HepG2 (cell line): ENCODE results near the gene MIEF1. TPM values are rescaled to one million over a fixed set of nuclear protein-coding genes. Genes with fewer than 3 reads are reported as not detected.

ENCODE experiments used
- HDAC2 ChIP-seq: sonication (generic); formaldehyde crosslinking; IDR thresholded peaks from 2 replicates; pipeline ENCODE4 v1.4.0; 2020; ENCODE audit warnings: missing genetic modification reagents
- JDP2 ChIP-seq: sonication (generic); formaldehyde crosslinking; IDR thresholded peaks from 2 replicates; pipeline ENCODE4 v1.8.1; 2022; ENCODE audit warnings: missing genetic modification reagents, borderline replicate concordance
- JUN ChIP-seq: sonication (generic); formaldehyde crosslinking; IDR thresholded peaks from 2 replicates; pipeline ENCODE4 v1.4.0; 2020; ENCODE audit warnings: mild to moderate bottlenecking, missing genetic modification reagents
- KMT2B ChIP-seq: IDR thresholded peaks from 2 replicates; pipeline ENCODE4 v1.6.1; 2016; ENCODE audit warnings: missing genetic modification reagents, missing compliant biosample characterization
- LCORL ChIP-seq, 2 experiments: fragments of 450-650 bp in 1 of 2; sonication (generic) in 1 of 2; formaldehyde crosslinking in 1 of 2; IDR thresholded peaks; 2 replicates each; pipeline versions ENCODE4 v1.5.0 to v1.6.1; 2017 to 2020; ENCODE audit warnings: antibody characterized with exemption in 1 of 2, missing genetic modification reagents in 1 of 2
- MAZ ChIP-seq, 2 experiments: sonication (generic) in 1 of 2; formaldehyde crosslinking in 1 of 2; IDR thresholded peaks; 2 replicates each; pipeline versions ENCODE4 v1.5.0 to v1.6.1; 2012 to 2020; ENCODE audit warnings: low read depth in 2 of 2, mild to moderate bottlenecking in 2 of 2, borderline replicate concordance in 1 of 2, improper control_type of control experiment in 1 of 2, low read length in 1 of 2, missing genetic modification reagents in 1 of 2, moderate library complexity in 1 of 2
- POLR2A ChIP-seq, 2 experiments: IDR thresholded peaks; 2 replicates each; pipeline ENCODE4 v1.6.1; 2011; ENCODE audit warnings: low read depth in 2 of 2, low read length in 2 of 2, mild to moderate bottlenecking in 1 of 2, moderate library complexity in 1 of 2; ENCODE audit not compliant: insufficient read depth in 1 of 2
- POLR2G ChIP-seq: fragments of 200-400 bp; formaldehyde crosslinking; IDR thresholded peaks from 2 replicates; pipeline ENCODE4 v1.6.1; 2018; ENCODE audit warnings: mild to moderate bottlenecking, low read depth, low read length, moderate library complexity
- YEATS2 ChIP-seq: sonication (generic); formaldehyde crosslinking; IDR thresholded peaks from 2 replicates; pipeline ENCODE4 v1.4.0; 2020; ENCODE audit warnings: missing genetic modification reagents, borderline replicate concordance
- ZBTB7A ChIP-seq: sonication (generic); formaldehyde crosslinking; IDR thresholded peaks from 2 replicates; pipeline ENCODE4 v1.8.0; 2022; ENCODE audit warnings: mild to moderate bottlenecking, missing genetic modification reagents
- ZFY ChIP-seq: sonication (generic); formaldehyde crosslinking; IDR thresholded peaks from 2 replicates; pipeline ENCODE4 v1.4.0; 2020; ENCODE audit warnings: missing genetic modification reagents
- ZNF552 ChIP-seq: sonication (generic); formaldehyde crosslinking; IDR thresholded peaks from 2 replicates; pipeline ENCODE4 v1.9.0; 2022; ENCODE audit warnings: missing genetic modification reagents, mild to moderate bottlenecking, borderline replicate concordance
- ZNF607 ChIP-seq: sonication (generic); formaldehyde crosslinking; IDR thresholded peaks from 2 replicates; pipeline ENCODE4 v1.5.1; 2020; ENCODE audit warnings: missing genetic modification reagents, mild to moderate bottlenecking, borderline replicate concordance
- polyA plus RNA-seq, 8 experiments: library from polyadenylated mRNA; depleted of rRNA in 3 of 8; stranded (reverse) in 7 of 8; unstranded in 1 of 8; fragments of >200 nt; fragmentation: Illumina TruSeq in 4 of 8; extraction: Trizol in 4 of 8; gene quantifications; 2 replicates each; pipeline versions ENCODE4 v1.2.1 to v1.2.3, GENCODE V29; 2011 to 2016; ENCODE audit warnings: low read depth in 4 of 8, missing spikeins in 1 of 8, mixed read lengths in 1 of 8; ENCODE audit not compliant: insufficient read depth in 1 of 8
- total RNA-seq, 5 experiments: library from RNA; depleted of rRNA; stranded (reverse); fragments of >200 nt; fragmentation: Illumina TruSeq; extraction: Trizol; gene quantifications; 2 replicates each; pipeline ENCODE4 v1.2.3, GENCODE V29; 2016; ENCODE audit warnings: low read depth in 1 of 5

MIEF1 gene
- total and polyA plus RNA-seq, 2 of the 13 experiments (the other 11 are each of a cell fraction or from before 2014, with no cell fraction given), result 21.7 to 34.8 TPM

- TF ChIP-seq YEATS2 (CRISPR knock-in tag), result no peak; the same call in 1 of the 2 replicates
- TF ChIP-seq ZNF552 (CRISPR knock-in tag), result no peak
- TF ChIP-seq ZBTB7A (CRISPR knock-in tag), result peak; percentile 97
- TF ChIP-seq JDP2 (CRISPR knock-in tag), result no peak
- peak; percentile 51 for TF ChIP-seq POLR2G
- peak; percentile 56 to 92 for TF ChIP-seq POLR2A (IDR thresholded peaks at IDR 0.05; ENCODE audit: insufficient read depth in 1 of 2, low read depth in 2 of 2, low read length in 2 of 2)
- TF ChIP-seq JUN, result 0 out of 2 replicates have a peak, but pooled peaks have one; percentile 35
- 0 out of 2 replicates have a peak, but pooled peaks have one; percentile 52 for TF ChIP-seq ZNF607 (CRISPR knock-in tag)
- no peak for TF ChIP-seq LCORL (IDR thresholded peaks at IDR 0.05)
- peak; percentile 30; the same call in 1 of the 2 replicates for TF ChIP-seq LCORL (CRISPR knock-in tag; IDR thresholded peaks at IDR 0.05)
- 0 out of 2 replicates have a peak, but pooled peaks have one; percentile 2 for TF ChIP-seq MAZ (IDR thresholded peaks at IDR 0.05; ENCODE audit: borderline replicate concordance, low read depth, low read length)
- TF ChIP-seq MAZ (CRISPR knock-in tag; IDR thresholded peaks at IDR 0.05; ENCODE audit: low read depth), result no peak; the same call in none of the 2 replicates
- TF ChIP-seq HDAC2 (CRISPR knock-in tag), result 0 out of 2 replicates have a peak, but pooled peaks have one; percentile 21
- no peak for TF ChIP-seq KMT2B (CRISPR knock-in tag)
- peak; percentile 89 for TF ChIP-seq ZFY (CRISPR knock-in tag)
These were observed 17.7 kb downstream of the MIEF1 start (continued) for GRCh38 chr22:39519681-39520225.
